NOMO-1 treated with dmso at 0.1 percent for 144 hours (cell line): ENCODE data around the gene HDAC5.

ENCODE experiments used
- DNase-seq: peaks from one replicate; lab custom pipeline; 2025; ENCODE audit not compliant: unreplicated experiment; lab: John Stamatoyannopoulos, UW

Gene HDAC5

GRCh38 chr17:44087319-44087718, 36.1 kb downstream of the HDAC5 start:
- DNase-seq = no peak

DNA sequence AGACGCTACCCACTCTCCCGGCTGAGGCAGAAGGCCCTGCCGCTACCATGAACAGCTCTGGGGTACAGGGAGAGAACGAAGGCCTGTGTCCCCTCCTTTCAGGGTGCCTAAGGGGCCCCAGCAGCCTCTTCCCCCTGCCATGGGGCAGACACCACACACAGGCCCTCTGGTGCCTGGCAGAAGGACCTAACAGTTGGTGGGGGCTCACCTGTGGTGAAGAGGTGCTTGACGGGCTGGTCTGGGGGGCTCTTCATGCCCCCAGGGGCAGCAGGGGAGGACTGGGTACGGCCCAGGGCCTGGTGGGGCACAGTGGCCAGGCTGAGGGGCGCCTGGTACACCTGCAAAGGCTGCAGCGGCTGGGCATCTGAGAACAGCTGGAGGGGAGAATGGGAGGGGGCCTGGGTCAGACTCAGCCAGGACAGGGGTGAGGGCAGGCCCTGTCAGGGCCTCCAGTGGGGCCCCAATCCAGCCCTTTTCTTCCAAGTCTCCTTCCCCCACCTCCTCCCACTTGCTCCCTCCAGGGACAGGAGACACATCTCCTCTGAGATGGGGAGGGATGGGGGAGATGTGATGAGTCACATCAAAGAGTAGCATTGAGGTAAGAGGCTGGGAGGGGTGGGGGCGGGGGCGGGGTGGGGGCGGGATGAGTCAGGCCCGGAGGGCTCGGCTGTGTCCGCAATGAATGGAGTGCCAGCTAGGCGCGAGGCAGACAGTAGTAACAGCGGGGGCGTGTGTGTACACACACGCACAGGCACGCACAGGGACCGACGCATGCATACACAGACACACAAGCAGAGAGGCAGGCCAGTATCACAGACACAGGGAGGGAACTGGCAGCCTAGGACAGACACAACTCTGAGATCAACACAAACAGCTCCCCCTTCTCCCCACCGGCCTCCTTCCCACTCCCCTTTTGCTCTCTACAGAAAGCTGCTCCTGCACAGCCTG, 36.8 kb downstream of the HDAC5 start:
- no peak for DNase-seq

DNA sequence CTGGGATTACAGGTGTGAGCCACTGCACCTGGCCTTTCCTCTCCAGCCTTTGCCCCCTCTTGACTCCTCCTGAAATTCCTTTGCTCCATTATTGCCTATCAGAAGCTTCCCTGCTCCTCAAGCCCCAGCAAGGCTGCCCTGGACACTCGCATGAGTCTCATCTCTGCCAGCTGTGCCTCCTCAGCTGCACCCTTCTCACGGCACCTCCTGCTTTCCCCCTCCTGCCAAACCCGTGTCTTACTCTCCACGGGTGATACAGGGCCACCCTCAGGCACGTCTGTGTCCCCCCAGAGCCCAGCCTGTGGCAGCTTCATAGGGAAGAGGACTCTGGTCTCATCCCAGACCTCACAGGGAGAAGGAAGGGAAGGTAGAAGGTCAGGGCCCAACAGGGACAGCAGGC, 37.5 kb downstream of the HDAC5 start:
- DNase-seq = no peak

GRCh38 chr17:44084921-44085320, 38.5 kb downstream of the HDAC5 start:
- no peak for DNase-seq

DNA sequence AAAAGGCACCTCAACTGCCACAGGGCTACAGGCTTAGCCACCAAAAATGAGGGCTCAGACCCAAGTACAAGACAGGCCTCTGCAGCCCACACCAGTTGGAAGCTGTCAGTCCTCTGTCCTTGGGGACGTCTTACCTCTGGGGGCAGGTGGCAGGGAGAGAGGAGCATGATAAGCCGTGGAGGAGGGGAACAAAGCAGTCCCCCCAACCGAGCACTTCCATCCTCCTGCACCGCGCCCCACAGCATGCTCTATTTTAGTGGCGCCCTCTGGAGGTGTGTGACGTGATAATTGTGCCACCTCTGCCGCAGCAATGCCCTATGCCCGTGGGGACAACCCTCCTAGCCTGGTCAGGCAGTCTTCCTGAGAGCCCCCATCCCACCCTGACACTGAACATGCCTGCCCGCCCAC, 39.3 kb downstream of the HDAC5 start:
- no peak for DNase-seq

- no peak for DNase-seq
Observed at GRCh38 chr17:44083250-44083849, 40.1 kb downstream of the HDAC5 start.

GRCh38 chr17:44082256-44082927, 41.0 kb downstream of the HDAC5 start:
- no peak for DNase-seq

GRCh38 chr17:44081681-44082080, 41.8 kb downstream of the HDAC5 start:
- DNase-seq = no peak

- no peak for DNase-seq
Observed at GRCh38 chr17:44079877-44080821, 43.3 kb downstream of the HDAC5 start.

DNA sequence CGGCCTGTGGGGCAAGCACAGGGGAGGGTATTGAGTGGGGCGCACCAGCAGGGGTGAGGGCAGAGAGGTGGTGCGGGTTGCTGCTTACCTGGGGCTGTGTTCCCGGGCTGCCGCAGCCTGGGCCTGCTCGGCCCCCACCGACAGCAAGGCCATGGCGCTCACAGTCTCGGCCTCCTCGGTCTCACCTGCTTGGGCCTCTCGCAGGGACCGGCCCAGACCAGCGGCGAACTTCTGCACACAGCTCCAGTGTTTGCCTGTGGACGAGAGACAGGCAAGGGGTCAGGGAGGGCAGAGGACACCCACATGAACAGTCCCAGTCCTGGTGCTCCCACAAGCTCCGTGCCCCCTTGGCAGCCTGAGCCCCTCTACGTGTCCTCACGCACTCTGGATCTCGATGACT, 45.0 kb downstream of the HDAC5 start:
- DNase-seq = no peak

DNA sequence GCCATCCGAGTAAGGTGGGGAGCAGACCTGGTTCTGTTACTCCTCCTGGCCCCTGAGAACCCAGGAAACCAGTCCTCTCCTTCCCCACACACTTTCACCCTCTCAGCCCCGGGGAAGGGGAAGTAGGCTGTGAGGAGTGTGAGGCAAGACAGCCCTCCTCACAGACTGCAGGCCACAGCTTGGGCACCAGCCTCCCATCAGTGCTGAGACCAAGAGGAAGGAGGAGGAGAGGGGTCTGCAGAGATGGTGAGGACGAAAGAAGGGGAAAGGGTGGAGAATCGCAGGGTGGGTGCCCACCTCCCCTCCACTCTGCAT, 45.9 kb downstream of the HDAC5 start:
- DNase-seq = peak; percentile 72

DNA sequence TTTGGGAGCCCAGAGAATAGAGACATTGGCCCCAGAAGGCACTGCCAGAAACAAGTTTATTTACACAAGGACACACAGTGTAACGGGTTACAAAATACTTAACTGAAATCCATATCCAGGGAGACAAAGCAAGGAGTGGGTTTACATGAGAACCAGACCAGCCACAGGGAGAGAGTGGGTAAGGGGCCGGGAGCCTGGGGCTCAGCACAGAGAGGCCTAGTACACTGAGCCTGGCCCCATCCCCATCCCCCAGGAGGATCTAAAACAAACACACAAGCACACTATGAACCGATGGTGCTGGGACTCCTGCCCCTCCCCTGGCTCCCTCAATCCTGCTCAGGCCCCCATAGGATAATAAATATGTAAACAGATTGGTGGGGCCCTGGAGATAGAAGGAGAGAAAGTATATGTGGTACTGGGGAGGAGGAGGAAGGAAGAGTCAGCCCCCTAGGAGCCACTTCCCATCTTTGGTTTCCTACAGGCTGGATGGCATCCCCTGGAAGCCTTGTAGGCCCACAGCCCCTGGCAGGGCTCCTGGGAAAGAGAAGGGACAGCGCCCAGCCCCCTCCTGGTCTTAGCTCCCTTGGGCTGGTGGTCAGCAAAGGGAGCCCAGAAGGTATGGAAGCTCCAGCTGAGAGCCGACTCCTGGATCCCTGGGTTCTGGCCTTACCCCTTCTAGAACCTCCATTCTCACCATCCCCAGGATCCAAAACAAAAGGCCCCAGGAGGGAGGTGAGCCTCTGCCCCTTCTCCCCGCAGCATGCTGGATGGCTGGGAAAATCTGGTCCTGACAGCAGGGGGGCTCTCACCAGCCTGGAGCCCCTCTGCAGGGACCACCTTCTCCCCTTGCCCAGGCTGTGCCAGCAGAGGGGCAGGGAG, 46.5 kb downstream of the HDAC5 start:
- no peak for DNase-seq

DNA sequence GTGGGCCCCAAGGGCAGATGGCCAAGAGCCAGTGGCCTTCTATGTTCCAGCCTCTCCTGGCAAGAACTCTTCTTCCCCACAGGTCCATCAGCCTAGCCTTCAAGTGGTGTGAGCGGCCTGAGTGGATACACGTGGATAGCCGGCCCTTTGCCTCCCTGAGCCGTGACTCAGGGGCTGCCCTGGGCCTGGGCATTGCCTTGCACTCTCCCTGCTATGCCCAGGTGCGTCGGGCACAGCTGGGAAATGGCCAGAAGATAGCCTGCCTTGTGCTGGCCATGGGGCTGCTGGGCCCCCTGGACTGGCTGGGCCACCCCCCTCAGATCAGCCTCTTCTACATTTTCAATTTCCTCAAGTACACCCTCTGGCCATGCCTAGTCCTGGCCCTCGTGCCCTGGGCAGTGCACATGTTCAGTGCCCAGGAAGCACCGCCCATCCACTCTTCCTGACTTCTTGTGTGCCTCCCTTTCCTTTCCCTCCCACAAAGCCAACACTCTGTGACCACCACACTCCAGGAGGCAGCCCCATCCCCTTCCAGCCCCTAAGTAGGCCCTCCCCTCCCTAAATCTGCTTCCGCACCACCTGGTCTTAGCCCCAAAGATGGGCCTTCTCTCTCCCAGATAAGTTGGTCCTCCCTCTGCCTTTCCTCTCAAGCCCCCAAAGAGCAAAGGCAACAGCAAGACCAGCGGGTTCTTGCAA, 47.7 kb downstream of the HDAC5 start:
- DNase-seq = no peak

DNA sequence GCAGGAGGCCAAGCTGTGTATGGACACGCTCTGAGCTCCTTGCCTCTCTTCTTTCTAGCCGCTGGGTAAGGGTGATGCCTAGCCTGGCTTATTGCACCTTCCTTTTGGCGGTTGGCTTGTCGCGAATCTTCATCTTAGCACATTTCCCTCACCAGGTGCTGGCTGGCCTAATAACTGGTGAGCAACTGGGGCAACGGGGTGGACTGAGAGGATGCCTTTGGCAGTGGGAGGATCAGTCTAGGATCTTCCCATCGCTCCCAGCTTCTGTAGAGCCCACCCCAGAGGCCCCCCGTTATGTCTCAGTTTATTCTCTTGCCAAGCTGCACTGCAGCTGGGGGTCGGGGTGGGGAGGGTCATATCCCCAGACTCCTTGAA, 48.5 kb downstream of the HDAC5 start:
- DNase-seq = no peak

GRCh38 chr17:44074231-44074910, 49.1 kb downstream of the HDAC5 start:
- DNase-seq = no peak

- DNase-seq = no peak
Observed at GRCh38 chr17:44071772-44072171, 51.7 kb downstream of the HDAC5 start.

- no peak for DNase-seq
Observed at GRCh38 chr17:44071198-44071520, 52.3 kb downstream of the HDAC5 start.

- peak; percentile 94 for DNase-seq
Observed at GRCh38 chr17:44070455-44071197, 52.8 kb downstream of the HDAC5 start, which contains the start of gene G6PC3. Gene G6PC3, plus strand, starts transcription at chr17:44070735. Its CDS starts 231 bp downstream, at chr17:44070966.
